Epithelial cell of prostate (primary cell): ENCODE measurements around the gene ZNF561.
"Not testable (repeated sequence)": the region's sequence is repeated elsewhere in the genome, so short reads cannot be mapped to it uniquely, and the experiment has no call there.

Experiments used
- DNase-seq: peaks from one replicate; pipeline ENCODE4 v3.0.0-alpha.2; 2011; ENCODE audit warnings: low read depth, low spot score
- H3K27ac ChIP-seq: fragments of 450-650 bp; 2 replicates; pipeline ENCODE4 v1.5.1; 2017; ENCODE audit warnings: mild to moderate bottlenecking

Gene ZNF561

DNA sequence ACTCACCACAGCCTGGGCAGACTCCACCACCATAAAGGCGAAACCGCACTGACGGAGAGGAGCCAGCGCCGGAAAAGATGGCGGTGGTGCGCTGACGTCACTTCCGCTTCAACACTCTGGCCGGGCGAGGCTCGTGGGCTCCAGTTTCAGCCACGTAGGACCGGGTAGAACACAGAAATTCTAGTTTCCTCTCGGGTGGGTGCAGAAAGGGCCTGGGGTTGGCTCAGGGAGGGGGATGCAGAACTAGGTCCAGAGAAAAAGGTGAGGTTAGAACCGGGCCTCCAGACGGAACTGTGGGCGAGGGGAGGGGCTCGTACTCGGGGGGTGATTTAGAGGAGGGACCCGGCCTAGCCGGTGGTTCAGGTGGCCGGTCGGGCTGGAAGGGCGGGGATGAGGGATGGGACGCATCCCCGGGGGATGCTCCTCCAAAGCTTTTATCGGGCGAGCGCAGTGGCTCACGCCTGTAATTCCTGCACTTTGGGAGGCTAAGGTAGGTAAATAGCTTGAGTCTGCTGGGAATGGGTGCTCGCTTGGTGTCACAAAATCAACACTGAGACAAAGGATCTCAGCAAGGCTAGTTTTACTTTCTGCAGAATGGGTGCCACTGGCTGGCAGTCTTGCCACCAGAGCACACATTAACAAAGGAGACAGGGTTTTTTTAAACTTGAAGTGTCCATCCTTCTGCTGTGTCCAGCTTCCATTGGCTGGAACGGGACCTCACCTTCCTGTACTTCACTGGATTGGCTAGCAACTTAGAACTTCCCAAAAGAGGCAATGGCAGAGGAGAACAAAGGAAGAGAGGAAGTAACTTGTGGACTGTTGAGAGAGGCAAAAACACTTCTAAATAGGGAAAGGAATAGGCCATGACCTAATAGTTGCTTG is at the start of gene ZNF561:
Gene ZNF561, minus strand, starts transcription at position 77 of the 882 bp plus-strand sequence. CDS start 1,776 bp downstream, outside the sequence.
- peak; percentile 85 for DNase-seq
- peak within 1 kb of the TSS; percentile 98 for H3K27ac ChIP-seq

DNA sequence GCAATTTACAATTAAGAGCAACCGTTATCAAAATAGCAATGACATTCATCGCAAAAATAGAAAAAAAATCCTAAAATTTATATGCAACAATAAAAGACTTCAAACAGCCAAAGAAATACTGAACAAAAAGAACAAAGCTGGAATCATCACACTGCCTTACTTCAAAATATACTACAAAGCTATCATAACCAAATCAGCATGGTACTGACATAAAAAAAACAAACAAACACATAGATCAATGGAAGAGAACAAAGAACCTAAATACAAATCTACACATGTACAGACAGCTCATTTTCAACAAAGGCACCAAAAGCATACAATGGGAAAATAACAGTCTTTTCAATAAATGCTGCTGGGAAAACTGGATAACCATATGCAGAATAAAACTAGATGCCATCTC is 47.5 kb upstream of the ZNF561 start:
- DNase-seq = no peak
- H3K27ac ChIP-seq = no peak overlapping the region

DNA sequence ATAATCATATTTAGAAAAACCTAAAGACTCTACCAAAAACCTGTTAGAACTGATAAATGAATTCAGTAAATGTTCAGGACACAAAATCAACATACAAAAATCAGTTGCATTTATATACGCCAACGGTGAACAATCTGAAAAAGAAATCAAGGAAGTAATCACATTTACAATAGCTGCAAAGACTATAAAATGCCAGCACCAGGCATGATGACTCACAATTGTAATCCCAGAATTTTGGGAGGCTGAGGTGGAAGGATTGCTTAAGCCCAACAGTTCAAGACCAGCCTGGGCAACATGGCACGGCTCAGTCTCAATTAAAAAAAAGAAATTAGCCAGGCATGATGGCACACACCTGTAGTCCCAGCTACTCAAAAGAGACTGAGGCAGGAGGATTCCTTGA is 46.9 kb upstream of the ZNF561 start:
- DNase-seq = no peak
- peak overlapping the region; percentile 5 for H3K27ac ChIP-seq

DNA sequence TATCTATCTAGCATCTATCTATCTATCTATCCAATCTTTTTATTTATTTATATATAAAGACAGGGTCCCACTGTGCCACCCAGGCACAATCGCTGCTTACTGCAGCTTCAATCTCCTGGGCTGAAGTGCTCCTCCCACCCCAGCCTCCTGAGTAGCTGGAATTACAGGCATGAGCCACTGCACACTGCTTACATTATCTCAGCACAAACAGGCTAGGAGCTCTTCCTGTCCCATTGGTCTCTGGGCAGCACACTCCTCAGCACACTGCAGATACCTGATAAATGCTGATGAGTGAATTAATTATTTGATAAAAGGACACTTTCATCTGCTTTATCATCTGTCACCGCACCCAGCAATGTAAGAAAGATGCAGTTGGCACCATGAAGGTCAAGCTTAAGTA is 37.7 kb upstream of the ZNF561 start:
- DNase-seq = no peak
- no peak overlapping the region for H3K27ac ChIP-seq

DNA sequence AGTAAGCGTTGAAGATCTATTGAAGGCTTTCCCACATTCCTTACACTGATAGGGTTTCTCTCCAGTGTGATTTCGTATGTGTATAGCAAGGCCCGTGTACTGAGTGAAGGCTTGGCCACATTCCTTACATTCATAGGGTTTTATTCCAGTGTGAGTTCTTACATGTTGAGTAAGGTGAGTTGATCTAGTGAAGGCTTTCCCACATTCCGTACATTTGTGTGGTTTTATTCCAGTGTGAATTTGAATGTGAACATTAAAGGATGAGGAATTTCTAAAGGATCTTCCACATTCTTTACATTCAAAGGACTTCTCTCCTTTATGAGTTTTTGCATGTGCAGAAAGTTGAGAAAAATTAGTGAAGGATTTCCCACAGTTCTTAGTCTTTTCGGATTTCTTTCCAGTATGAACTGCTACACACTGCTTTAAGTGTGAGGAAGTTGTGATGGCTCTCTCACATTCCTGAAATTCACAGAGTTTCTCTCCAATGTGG is 32.1 kb upstream of the ZNF561 start:
- not testable (repeated sequence) for DNase-seq, H3K27ac ChIP-seq

DNA sequence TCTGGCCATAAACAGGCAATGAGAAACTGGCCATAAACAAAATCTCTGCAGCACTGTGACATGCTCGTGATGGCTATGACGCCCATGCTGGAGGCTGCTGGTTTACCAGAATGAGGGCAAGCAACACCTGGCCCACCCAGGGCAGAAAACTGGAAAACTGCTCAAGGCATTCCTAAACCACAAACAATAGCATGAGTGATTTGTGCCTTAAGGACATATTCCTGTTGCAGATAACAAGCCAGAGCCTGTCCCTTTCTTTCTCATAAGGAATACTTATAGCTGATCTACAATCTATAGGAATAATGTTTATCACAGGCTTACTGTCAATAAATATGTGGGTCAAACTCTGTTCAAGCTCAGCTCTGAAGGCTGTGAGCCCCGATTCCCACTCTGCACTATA is 30.4 kb upstream of the ZNF561 start:
- not testable (repeated sequence) for DNase-seq
- H3K27ac ChIP-seq = peak overlapping the region; percentile 6

DNA sequence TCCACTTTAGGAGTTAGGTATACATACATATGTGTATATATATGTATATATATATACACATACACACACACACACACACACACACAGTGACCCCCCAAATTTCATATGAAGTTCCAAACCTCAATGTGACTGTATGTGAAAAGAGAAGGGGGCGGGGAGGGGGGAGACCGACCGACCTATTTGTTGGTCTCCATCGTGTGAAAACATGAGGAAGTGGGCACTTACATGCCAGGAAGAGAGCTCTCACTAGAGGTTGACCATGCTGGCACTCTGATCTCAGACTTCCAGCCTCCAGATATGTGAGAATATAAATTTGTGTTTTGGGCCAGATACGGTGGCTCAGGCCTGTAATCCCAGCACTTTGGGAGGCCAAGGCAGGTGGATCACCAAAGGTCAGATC is 29.3 kb upstream of the ZNF561 start:
- H3K27ac ChIP-seq = no peak overlapping the region
- no peak for DNase-seq

DNA sequence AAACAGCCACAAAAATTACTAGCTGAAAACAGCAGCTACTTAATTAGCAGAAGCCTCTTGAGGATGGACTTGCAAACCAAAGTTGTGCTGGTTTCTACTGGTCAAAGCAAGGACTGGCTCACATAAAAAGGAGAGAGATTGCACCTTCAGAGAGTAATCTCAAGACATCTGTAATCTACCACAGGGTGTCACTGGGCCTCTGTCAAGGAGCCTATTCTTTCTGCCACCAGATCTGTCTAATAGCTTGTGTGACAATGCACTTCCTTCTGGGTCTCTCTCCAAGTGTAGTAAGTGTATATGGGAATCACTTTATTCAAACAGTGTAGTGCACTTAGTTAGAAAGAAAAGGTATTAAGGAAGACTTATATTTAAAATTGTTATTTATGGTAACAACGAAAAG is 24.4 kb upstream of the ZNF561 start:
- no peak overlapping the region for H3K27ac ChIP-seq
- DNase-seq = no peak

DNA sequence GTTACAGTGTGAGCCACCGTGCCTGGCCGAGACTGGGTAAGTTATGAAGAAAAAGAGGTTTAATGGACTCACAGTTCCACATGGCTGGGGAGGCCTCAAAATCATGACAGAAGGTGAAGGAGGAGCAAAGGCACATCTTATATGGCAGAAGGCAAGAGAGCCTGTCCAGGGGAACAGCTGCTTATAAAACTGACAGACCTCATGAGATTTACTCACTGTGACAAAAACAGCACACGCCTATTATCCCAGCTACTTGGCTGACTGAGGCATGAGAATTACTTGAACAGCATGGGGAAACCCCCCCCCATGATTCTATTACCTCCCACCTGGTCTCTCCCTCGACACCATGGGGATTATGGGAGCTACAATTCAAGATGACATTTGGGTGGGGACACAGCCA is 23.4 kb upstream of the ZNF561 start:
- H3K27ac ChIP-seq = no peak overlapping the region
- no peak for DNase-seq

DNA sequence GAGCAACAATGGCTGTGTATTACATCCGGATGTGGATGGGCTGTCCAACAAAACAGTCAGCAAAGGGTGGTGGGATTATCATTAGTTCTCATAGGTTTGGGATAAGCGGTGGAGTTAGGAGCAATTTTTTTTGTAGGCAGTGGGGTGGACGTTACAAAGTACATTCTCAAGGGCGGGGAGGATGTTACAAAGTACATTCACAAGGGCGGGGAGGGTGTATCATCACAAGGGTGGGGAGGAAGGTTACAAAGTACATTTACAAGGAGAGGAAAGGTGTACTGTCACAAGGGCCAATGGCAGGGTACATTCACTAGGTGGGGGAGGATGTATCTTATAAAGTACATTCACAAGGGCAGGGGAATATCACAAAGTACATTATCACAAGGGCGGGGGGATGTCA is 20.8 kb upstream of the ZNF561 start:
- no peak overlapping the region for H3K27ac ChIP-seq
- no peak for DNase-seq

DNA sequence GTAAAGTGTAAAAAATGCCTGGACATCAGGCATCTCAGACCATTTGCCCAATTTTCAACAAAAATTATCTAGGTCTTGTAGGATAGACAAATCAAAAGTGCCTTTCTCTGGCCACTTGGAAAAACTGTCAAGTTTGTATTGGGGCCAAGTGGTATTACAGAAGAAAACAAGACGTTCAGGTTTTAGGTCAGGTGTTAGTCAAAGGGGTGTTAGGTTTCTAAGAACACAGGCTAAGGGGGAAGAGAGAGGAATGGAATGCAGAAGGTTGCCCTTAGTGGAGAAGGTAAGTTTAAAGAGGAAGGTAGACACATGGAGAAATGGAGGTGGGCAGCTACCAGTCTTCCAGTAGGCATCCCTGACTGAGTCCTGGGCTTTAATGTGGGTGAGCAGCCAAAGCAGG is 19.9 kb upstream of the ZNF561 start:
- H3K27ac ChIP-seq = no peak overlapping the region
- no peak for DNase-seq

DNA sequence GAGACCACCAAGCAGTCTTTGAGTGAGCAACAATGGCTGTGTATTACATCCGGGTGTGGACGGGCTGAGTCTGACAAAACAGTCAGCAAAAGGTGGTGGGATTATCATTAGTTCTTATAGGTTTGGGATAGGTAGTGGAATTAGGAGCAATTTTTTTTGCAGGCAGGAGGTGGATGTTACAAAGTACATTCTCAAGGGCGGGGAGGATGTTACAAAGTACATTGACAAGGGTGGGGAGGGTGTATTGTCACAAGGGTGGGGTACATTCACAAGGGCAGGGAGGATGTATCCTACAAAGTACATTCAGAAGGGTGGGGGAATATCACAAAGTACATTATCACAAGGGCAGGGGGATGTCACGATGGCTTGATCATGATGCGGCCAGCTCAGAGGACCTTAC is 15.0 kb upstream of the ZNF561 start:
- H3K27ac ChIP-seq = no peak overlapping the region
- no peak for DNase-seq

DNA sequence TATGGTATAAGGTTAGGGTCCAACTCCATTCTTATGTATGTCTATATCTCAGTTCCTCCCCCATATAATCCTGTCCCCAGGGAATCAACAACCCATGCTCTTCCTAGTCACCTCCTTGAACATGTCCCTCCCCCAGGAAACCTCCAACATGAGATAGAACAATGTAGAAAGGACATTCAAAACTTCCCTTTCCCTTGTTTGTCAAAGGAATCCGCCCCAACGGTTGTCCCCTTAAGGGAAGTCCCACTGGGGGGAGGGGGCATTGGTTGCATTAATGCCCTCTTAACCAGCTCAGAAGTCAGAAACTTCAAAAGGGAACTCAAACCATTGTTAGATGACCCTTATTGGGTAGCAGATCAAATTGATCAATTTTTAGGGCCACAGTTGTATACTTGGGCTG is 6.8 kb upstream of the ZNF561 start:
- H3K27ac ChIP-seq = no peak overlapping the region
- DNase-seq = no peak

DNA sequence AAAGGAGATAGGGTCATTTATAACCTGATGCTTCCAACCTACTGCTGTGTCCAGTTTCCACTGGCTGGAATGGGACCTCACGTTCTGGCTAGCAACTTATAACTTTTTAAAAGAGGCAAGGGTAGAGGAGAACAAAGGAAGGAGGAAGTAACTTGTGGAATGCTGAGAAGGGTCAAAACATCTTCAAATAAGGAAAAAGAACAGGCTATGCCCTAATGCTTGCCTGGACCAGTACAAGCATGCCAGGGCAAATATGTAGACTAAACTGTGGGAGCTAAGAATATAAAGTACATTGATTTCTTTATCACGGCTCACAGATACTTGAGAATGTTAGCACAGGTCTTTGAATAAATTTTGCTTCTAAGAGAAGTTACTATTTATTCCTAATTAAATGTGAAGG is 1.5 kb upstream of the ZNF561 start:
- peak; percentile 56 for DNase-seq
- peak overlapping the region; percentile 98 for H3K27ac ChIP-seq

DNA sequence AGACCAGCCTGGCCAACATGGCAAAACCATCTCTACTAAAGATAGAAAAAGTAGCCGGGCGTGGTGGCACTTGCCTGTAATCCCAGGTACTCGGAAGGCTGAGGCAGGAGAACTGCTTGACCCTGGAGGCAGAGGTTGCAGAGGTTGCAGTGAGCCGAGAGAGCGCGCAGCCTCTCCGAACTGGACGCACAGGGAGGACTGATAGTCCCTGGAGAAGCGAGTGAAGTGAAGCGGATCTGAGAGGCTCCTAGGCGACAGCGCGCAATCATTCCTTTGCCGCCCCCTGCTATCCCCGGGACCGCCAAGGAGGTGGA is 233 bp downstream of the ZNF561 start:
- peak overlapping the region; percentile 98 for H3K27ac ChIP-seq
- no peak for DNase-seq

DNA sequence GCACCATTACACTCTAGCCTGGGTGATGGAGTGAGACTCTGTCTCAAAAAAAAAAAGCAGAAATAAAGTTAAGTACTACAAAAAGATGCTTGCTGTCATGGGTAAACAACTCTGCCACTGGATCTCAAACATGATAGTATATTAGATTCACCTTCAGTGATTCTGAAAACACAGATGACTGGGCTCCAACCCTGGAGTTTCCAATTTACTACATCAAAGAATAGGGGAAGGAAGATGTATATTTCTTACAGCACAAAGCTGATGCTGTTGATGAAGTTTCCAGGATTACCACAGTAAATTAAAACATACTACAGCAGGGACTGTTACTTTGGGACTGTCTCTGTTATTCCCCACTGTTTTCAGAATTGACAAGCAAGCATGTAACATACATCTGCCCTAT is 5.2 kb downstream of the ZNF561 start:
- no peak overlapping the region for H3K27ac ChIP-seq
- DNase-seq = no peak

DNA sequence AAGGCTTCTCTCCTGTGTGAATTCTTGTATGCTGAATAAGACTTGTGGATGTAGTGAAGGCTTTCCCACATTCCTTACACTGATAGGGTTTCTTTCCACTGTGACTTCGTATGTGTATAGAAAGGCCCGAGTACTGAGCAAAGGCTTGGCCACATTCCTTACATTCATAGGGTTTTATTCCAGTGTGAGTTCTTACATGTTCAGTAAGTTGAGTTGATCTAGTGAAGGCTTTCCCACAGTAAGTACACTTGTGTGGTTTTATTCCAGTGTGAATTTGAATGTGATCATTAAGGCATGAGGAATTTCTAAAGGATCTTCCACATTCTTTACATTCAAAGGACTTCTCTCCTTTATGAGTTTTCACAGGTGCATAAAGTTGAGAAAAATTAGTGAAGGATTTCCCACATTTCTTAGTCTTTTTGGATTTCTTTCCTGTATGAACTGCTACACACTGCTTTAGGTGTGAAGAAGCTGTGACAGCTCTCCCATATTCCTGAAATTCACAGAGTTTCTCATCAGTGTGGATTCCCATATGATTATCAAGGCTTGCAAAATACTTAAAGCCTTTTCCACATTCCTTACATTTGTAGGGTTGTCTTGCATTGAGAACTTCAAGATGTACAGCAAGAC is 10.4 kb downstream of the ZNF561 start:
- no peak overlapping the region for H3K27ac ChIP-seq
- DNase-seq = no peak

DNA sequence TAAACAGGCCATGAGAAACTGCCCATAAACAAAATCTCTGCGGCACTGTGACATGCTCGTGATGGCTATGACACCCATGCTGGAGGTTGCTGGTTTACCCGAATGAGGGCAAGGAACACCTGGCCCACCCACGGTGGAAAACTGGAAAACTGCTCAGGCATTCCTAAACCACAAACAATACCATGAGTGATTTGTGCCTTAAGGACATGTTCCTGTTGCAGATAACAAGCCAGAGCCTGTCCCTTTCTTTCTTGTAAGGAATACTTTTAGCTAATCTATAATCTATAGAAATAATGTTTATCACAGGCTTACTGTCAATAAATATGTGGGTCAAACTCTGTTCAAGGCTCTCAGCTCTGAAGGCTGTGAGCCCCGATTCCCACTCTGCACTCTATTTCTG is 12.1 kb downstream of the ZNF561 start:
- no peak for DNase-seq

DNA sequence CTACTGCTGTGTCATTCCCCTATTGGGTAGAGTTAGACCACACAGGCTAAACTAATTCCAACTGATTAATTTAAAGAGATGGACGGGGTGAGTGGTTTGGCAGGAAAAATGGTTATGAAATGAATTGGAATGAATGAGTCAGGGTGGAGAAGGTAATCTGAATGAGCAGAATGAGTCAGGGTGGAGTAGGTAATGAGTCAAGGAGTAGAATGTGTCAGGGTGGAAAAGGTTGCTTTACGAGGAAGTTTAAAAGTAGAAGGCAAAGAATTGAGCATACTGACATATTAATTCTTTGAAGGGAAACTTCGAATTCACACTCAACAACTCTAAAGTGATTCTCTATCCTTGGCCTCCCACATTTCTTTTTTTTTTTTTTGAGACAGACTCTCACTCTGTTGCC is 24.0 kb downstream of the ZNF561 start:
- H3K27ac ChIP-seq = peak overlapping the region; percentile 82
- DNase-seq = peak; percentile 85

More for the DNA sequence above, 12.1 kb downstream of the ZNF561 start:
- no peak overlapping the region for H3K27ac ChIP-seq

DNA sequence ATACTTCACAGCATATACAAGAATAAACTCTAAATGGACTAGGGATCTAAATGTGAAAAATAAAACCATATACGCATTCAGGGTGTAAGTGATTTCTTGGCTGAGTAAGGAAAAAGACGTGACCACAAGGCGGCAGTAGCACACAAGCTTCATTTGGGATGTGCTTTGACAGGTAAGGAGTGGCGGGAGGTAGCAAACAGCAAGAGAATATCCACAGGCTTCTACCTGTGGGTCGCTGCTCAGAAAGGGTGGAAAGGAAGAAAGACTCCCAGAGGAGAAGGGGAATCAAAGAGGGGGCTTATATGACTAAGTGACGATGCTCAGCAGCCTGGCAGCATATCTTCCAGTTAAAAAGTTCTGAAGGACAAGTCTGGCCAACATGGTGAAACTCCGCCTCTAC is 34.3 kb downstream of the ZNF561 start:
- DNase-seq = peak; percentile 49
- H3K27ac ChIP-seq = no peak overlapping the region

DNA sequence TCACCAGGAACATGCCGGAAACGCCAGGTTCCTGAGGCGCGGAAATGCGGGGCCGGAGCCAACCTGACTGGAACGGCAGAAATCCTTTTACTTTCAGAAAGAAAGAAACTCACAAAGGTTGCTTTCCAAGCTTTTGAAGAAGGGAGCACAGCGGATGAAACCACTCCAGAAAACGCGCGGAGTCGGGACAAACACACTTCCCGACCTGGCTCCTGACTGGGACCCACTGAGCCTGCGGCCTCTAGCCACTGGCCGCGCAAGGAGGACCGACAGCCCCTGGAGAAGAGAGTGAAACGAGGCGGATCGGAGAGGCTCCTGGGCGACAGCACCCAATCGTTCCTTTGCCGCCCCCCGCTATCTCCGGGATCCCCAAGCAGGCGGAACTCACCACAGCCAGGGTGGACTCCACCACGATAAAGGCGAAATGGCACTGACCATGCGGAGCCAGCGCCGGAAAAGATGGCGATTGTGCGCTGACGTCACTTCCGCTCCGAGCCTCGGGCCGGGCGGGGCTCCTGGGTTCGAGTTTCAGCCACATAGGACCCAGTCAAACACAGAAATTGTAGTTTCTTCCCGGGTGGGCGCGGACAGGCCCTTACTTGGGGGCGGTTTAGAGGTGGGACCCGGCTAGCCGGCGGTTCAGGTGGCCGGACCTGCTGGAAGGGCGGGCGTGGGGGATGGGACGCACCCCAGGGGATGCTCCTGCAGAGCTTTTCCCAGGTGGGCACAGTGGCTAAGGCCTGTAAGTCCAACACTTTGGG is 36.8 kb downstream of the ZNF561 start, which contains the start of gene ZNF121:
Gene ZNF121, minus strand, starts transcription at position 432 of the 761 bp plus-strand sequence. CDS start 16,407 bp downstream, outside the sequence.
- H3K27ac ChIP-seq = peak within 1 kb of the TSS; percentile 88
- no peak for DNase-seq
